WERI-Rb-1 (cell line): ENCODE measurements around the gene CALML5.

ENCODE experiments used
- DNase-seq: peaks from one replicate; pipeline ENCODE4 v3.0.0-alpha.2; 2020
- H3K27ac ChIP-seq: fragments of 250-450 bp; sonication (Bioruptor Pico); 2 replicates; pipeline ENCODE4 v1.5.1; 2020; ENCODE audit warnings: mild to moderate bottlenecking, moderate library complexity
- H3K27me3 ChIP-seq: fragments of 250-450 bp; sonication (Bioruptor Pico); 2 replicates; pipeline ENCODE4 v1.5.1; 2021; ENCODE audit warnings: mild to moderate bottlenecking, low read depth, moderate library complexity; ENCODE audit not compliant: insufficient read depth, severe bottlenecking
- H3K36me3 ChIP-seq: fragments of 250-450 bp; sonication (Bioruptor Pico); 2 replicates; pipeline ENCODE4 v1.5.1; 2020; ENCODE audit warnings: mild to moderate bottlenecking, moderate library complexity
- H3K4me3 ChIP-seq: 2 replicates; pipeline ENCODE4 v1.5.1; 2011; ENCODE audit warnings: low read depth, mild to moderate bottlenecking, control low read depth, low read length
- H3K9me3 ChIP-seq: fragments of 250-450 bp; sonication (Bioruptor Pico); 2 replicates; pipeline ENCODE4 v1.5.1; 2021; ENCODE audit warnings: mild to moderate bottlenecking, moderate library complexity; ENCODE audit not compliant: severe bottlenecking
- TF ChIP-seq, protein P1 (sequence below): IDR thresholded peaks from 2 replicates; pipeline ENCODE4 v1.5.1; 2011; ENCODE audit warnings: low read depth, mild to moderate bottlenecking, control low read depth, inconsistent platforms, low read length

CALML5 gene

DNA sequence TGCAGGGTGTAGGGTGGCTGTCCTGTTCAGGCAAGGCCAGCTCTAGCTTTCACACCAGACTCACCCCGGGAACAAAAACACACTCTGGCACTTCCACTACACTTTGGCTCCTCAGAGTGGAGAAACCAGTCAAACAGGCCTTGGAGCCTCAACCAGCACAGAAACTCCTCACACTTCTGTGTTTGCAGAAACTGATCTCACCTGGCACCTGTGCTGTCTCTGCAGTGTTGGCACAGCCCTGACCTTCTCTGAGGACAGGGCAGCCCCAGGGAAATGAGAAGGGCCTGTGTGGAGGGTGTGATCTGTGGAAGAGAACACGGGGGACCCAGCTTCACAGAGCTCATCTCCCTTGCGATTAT, 4.1 kb upstream of the CALML5 start:
- no peak overlapping the region for H3K27ac ChIP-seq
- TF ChIP-seq, protein P1, sequence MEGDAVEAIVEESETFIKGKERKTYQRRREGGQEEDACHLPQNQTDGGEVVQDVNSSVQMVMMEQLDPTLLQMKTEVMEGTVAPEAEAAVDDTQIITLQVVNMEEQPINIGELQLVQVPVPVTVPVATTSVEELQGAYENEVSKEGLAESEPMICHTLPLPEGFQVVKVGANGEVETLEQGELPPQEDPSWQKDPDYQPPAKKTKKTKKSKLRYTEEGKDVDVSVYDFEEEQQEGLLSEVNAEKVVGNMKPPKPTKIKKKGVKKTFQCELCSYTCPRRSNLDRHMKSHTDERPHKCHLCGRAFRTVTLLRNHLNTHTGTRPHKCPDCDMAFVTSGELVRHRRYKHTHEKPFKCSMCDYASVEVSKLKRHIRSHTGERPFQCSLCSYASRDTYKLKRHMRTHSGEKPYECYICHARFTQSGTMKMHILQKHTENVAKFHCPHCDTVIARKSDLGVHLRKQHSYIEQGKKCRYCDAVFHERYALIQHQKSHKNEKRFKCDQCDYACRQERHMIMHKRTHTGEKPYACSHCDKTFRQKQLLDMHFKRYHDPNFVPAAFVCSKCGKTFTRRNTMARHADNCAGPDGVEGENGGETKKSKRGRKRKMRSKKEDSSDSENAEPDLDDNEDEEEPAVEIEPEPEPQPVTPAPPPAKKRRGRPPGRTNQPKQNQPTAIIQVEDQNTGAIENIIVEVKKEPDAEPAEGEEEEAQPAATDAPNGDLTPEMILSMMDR, result no peak
- H3K36me3 ChIP-seq, result no peaks in the 10 kb centered on the region
- H3K9me3 ChIP-seq, result no peaks in the 10 kb centered on the region
- DNase-seq, result no peak
- no peaks in the 10 kb centered on the region for H3K27me3 ChIP-seq
- H3K4me3 ChIP-seq, result no peak overlapping the region

DNA sequence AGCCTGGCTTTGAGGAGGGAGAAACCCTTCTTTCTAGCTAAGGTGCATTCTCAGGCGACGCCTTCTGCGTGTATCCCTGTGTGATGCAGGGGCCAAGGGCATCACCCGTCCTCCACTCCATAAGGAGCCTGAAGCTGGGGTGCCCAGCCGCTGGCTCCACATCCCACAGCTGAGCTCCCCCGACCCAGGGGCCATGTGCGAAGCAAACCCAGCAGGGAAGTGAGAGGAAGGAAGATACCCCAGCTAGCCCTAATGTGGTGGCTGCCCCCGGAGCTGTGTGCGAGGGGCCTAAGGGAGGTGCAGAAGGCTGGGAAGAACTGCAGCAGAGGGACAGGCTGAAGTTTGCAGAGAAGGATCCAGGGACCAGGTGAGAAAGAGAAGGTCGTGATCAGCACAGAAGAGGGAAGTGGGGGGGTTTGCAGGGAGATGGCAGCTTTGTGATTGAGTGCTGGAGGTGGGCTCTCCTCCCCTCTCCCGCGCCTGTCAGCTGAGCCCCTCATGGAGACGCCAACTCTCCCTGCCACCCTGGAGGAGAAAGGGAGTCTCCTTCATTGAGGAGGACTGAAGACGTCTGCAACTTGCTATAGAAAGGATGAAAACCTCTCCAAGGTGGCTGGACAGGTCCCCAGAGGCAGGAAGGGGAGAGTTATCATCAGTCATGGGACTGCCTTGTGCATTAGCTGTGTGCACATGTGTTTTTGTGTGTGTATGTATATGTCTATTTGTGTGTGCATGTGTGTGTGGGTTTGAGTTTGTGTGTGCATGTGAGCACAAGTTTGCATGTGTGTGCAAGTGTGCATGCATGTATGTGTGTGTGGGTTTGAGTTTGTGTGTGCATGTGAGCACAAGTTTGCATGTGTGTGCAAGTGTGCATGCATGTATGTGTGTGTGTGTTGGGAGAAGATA, 3.5 kb upstream of the CALML5 start:
- no peak overlapping the region for H3K4me3 ChIP-seq
- TF ChIP-seq, protein P1, result no peak
- H3K36me3 ChIP-seq, result no peaks in the 10 kb centered on the region
- H3K27ac ChIP-seq, result no peak overlapping the region
- no peak for DNase-seq
- H3K27me3 ChIP-seq, result no peaks in the 10 kb centered on the region
- no peaks in the 10 kb centered on the region for H3K9me3 ChIP-seq

DNA sequence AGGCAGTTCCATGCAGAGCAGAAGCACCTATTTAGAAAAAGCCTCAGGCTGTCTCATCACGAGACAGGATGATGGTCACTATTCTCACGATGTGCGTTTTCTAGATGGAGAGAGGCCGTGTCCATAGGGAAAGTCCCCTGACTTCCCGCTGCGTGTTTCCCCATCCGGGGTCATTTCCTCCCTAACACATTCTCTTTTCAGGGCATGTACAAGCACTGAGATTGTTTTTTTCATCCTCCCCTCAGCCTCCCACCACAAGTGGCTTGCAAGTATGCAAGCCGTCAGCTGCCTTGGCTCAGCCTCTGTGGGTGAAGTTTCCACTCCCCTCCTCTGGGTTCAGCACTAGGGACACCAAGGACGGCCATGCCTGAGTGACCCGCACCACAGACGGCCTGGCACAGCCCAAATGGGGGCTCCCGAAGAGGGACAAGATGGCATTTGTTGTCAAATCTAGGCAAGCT, 2.7 kb upstream of the CALML5 start:
- no peak for DNase-seq
- TF ChIP-seq, protein P1, result no peak
- no peaks in the 10 kb centered on the region for H3K9me3 ChIP-seq
- no peak overlapping the region for H3K4me3 ChIP-seq
- no peak overlapping the region for H3K27ac ChIP-seq
- no peaks in the 10 kb centered on the region for H3K27me3 ChIP-seq
- H3K36me3 ChIP-seq, result no peaks in the 10 kb centered on the region

DNA sequence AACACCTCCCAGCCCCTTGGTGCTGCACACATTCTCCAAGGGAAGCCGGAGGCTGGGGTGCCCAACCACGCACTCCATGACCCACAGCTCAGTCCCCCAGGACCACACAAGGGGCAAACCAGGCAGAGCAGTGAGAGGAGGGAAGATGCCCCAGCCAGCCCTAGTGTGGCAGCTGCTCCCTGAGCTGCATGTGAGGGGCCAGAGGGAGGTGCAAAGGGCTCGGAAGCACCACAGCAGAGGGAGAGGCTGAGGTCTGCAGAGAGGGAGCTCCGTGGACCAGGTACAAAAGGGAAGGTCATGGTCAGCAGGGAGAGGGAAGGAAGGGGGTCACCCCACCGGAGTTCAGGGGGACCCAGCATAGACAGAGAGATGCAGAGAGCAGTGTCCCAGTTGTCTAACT, 1.5 kb upstream of the CALML5 start:
- no peaks in the 10 kb centered on the region for H3K27me3 ChIP-seq

DNA sequence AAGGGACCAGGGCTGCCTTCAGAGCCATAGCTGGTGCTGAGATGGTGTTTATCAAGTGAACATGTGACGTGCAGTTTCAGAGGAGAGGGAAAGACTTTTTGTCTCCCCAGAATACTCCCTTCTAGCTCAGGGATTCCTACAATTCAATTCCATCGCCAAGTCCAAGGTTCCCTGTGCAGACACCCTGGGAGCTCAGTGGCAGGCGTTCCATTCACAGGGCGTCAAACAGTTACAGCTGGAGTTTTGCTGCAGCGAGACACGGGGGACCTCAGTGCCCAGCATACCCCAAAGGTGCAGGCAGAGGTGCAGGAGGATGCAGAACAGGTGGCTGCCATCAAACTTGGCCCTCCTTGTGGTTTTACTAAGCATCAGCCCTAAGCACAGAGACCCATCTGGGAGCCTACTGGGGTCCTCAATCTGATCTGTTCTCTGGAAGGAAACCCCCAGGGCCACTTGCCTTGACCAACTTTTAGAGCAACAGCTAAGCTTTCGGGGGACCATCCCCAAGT, 846 bp upstream of the CALML5 start:
- Histone ChIP-seq H3K27me3 (no peaks in the 10 kb centered on the region), H3K4me3 (no peak overlapping the region), H3K36me3 (no peaks in the 10 kb centered on the region), H3K9me3 (no peaks in the 10 kb centered on the region), H3K27ac (no peak overlapping the region)
- TF ChIP-seq, protein P1, result no peak
- no peak for DNase-seq

More for the DNA sequence above, 1.5 kb upstream of the CALML5 start:
- Histone ChIP-seq H3K36me3 (no peaks in the 10 kb centered on the region), H3K9me3 (no peaks in the 10 kb centered on the region), H3K4me3 (no peak overlapping the region), H3K27ac (no peak overlapping the region)
- TF ChIP-seq, protein P1, result no peak
- DNase-seq, result no peak
